ENCODE data around the gene CCL7. TPM values are rescaled to one million over a fixed set of nuclear protein-coding genes. Genes with fewer than 3 reads are reported as not detected.

The CCL7 gene
- total RNA-seq, 2 donors from 2014 or later = not detected

DNA sequence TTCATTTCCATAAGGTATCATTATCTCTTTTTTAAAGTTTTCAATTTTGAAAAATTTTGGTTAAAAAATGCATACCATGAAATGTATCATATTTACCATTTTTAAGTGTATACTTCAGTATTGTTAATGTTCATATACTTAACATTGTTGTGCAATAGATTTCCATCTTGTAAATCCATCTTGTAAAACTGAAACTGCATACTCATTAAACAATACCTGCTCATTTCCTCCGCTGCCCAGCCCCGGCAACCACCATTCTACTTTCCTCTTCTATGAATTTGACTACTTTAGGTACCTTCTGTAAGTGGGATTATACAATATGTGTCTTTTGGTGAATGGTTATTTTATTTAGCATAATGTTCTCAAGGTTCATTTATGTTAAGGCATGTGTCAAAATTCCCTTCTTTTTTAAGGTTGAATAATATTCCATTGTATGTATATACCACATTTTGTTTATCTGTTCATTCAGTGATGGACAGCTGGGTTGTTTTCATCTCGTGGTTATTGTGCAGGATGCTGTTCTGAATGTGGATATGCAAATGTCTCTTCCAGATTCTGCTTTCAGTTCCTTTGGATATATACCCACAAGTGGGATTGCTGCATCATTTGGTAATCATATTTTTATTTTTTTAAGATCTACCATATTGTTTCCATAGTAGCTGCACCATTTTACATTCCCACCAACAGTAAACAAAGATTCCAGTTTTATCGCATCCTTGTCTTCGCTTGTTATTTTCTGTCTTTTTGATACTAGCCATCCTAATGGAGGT is 8.3 kb upstream of the CCL7 start:
- Histone ChIP-seq H3K4me3 (no peak overlapping the region), H3K9me3 (no peaks in the 10 kb centered on the region), H3K27me3 (no peaks in the 10 kb centered on the region), H3K36me3 (no peaks in the 10 kb centered on the region), H3K27ac (no peak overlapping the region), H3K4me1 (peaks cover 0 to 9% of the 10 kb centered on the region in 2 donors)
- DNase-seq (ENCODE audit: low spot score) = no peak
- TF ChIP-seq, protein P1, sequence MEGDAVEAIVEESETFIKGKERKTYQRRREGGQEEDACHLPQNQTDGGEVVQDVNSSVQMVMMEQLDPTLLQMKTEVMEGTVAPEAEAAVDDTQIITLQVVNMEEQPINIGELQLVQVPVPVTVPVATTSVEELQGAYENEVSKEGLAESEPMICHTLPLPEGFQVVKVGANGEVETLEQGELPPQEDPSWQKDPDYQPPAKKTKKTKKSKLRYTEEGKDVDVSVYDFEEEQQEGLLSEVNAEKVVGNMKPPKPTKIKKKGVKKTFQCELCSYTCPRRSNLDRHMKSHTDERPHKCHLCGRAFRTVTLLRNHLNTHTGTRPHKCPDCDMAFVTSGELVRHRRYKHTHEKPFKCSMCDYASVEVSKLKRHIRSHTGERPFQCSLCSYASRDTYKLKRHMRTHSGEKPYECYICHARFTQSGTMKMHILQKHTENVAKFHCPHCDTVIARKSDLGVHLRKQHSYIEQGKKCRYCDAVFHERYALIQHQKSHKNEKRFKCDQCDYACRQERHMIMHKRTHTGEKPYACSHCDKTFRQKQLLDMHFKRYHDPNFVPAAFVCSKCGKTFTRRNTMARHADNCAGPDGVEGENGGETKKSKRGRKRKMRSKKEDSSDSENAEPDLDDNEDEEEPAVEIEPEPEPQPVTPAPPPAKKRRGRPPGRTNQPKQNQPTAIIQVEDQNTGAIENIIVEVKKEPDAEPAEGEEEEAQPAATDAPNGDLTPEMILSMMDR (IDR thresholded peaks at IDR 0.05) = no peak

DNA sequence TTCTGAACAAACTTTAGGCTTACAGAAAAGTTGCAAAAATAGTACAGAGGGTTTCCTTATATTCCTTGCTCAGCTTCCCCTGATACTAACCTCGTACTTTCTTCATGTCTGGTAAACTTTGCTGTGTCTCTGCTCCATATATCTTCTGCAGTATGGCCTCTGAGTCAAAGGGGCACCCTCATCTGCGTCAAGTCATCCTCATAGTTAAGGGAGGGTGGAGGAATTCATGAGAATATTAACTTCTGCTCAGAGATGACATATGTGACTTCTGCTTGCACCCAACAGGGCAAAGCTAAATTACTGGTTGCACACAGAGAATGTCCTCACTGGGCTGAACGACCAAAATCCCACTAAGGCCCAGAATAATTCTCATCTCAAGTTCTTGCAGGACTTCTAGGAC is 4.3 kb upstream of the CCL7 start:
- no peak for DNase-seq (ENCODE audit: low spot score)
- Histone ChIP-seq H3K4me3 (no peak overlapping the region), H3K4me1 (no peaks in the 10 kb centered on the region), H3K36me3 (no peaks in the 10 kb centered on the region), H3K9me3 (no peaks in the 10 kb centered on the region), H3K27me3 (no peaks in the 10 kb centered on the region), H3K27ac (no peak overlapping the region)
- TF ChIP-seq, protein P1 (IDR thresholded peaks at IDR 0.05) = no peak

DNA sequence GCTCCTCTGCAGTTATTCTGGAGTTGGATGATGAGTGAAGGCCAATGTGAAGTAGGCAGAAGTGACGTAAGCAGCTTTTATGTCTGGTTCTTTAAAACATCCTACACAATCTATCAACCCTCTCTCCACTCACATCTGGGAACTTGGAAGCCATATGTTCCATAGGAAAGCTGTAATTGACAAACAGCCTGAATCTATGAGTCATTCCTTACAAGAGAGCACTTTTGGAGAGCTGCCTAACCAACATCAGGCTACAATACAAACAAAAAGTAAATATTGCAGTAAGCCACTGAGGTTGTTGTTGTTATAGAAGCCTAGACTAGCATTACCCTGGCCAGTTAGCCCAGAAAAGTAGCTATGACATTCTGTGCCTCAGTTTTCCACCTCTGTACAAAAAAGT is 5.9 kb downstream of the CCL7 start:
- Histone ChIP-seq H3K27me3 (no peaks in the 10 kb centered on the region), H3K4me1 (no peaks in the 10 kb centered on the region), H3K27ac (no peak overlapping the region), H3K9me3 (no peaks in the 10 kb centered on the region), H3K36me3 (no peaks in the 10 kb centered on the region), H3K4me3 (no peak overlapping the region)
- DNase-seq (ENCODE audit: low spot score) = no peak
- TF ChIP-seq, protein P1 (IDR thresholded peaks at IDR 0.05) = no peak

DNA sequence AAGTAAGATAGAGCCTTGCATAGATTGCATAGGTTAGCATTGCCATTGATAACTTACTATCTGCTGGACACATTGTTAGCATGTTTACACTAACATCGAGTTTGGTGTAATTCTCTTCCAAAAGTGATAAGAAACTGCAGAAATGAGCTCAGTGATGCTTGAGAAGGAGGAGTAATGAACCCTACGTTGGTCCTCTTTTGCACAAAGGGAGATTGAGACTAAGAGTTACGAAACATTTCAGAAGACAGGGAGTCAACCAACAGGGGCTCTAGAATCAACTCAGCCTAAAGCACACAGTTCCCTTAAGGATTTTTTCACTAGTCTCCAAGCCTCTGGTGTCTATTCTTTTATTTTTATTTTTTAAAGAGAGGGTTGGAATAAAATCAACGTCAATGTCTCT is 6.8 kb downstream of the CCL7 start:
- TF ChIP-seq, protein P1 (IDR thresholded peaks at IDR 0.05) = no peak
- no peak overlapping the region for H3K27ac ChIP-seq
- DNase-seq (ENCODE audit: low spot score) = no peak
- no peaks in the 10 kb centered on the region for H3K27me3 ChIP-seq
- no peaks in the 10 kb centered on the region for H3K4me1 ChIP-seq
- H3K4me3 ChIP-seq = no peak overlapping the region
- H3K36me3 ChIP-seq = no peaks in the 10 kb centered on the region
- no peaks in the 10 kb centered on the region for H3K9me3 ChIP-seq

DNA sequence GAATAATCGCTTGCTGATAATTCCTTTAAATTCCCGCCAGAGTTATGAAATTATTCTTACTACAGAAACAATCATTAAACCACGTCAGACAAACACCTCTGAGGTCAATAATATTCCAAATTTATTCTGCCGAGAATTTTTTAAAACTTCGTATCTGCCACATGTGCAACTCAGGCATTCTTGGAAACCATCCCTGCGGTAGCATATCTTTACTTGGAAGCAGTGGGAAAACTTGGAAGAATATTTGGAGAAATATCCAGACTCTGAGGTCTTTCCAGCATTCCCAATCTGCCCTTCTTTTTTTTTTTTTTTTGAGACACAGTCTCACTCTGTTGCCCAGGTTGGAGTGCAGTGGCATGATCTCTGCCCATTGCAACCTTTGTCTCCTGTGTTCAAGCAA is 13.6 kb downstream of the CCL7 start:
- Histone ChIP-seq H3K27me3 (no peaks in the 10 kb centered on the region), H3K4me1 (no peaks in the 10 kb centered on the region), H3K4me3 (no peak overlapping the region), H3K9me3 (no peaks in the 10 kb centered on the region), H3K27ac (no peak overlapping the region), H3K36me3 (no peaks in the 10 kb centered on the region)
- DNase-seq (ENCODE audit: low spot score) = no peak
- TF ChIP-seq, protein P1 (IDR thresholded peaks at IDR 0.05) = no peak

DNA sequence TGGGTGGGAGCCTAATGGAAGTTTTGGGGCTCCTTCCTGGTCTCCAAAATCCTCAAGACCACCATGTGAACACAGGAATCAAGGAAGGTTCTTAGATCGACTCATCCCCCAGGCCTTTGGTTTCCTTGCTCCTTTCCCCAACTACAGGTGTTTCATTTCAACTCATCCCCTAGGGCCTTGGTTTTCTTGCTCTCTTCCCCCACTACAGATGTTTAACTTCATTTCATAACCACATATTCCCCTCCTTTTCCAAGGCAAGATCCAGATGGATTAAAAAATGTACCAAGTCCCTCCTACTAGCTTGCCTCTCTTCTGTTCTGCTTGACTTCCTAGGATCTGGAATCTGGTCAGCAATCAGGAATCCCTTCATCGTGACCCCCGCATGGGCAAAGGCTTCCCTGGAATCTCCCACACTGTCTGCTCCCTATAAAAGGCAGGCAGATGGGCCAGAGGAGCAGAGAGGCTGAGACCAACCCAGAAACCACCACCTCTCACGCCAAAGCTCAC is 15.3 kb downstream of the CCL7 start, which contains the start of gene CCL11:
Gene CCL11 (plus strand): TSS at position 457 of the 507 bp plus-strand sequence. CDS start 67 bp downstream, outside the sequence.
- DNase-seq (ENCODE audit: low spot score) = no peak
- Histone ChIP-seq H3K36me3 (no peaks in the 10 kb centered on the region), H3K27ac (no peak within 1 kb of the TSS), H3K9me3 (no peaks in the 10 kb centered on the region), H3K4me1 (no peaks in the 10 kb centered on the region), H3K4me3 (no peak within 1 kb of the TSS), H3K27me3 (no peaks in the 10 kb centered on the region)
- TF ChIP-seq, protein P1 (IDR thresholded peaks at IDR 0.05) = no peak

Data from right atrium auricular region (tissue), 2 donors.